Endothelial cell of umbilical vein (primary cell): ENCODE measurements around the gene ZNF182.

ENCODE experiments used
- EZH2 ChIP-seq: IDR thresholded peaks from 2 replicates; pipeline ENCODE4 v1.6.1; 2012; ENCODE audit warnings: borderline replicate concordance, low read depth, mild to moderate bottlenecking, moderate library complexity, low read length, inconsistent platforms; ENCODE audit not compliant: severe bottlenecking
- GATA2 ChIP-seq: IDR thresholded peaks from 2 replicates; pipeline ENCODE4 v1.7.0; 2011; ENCODE audit warnings: low read depth, mild to moderate bottlenecking, moderate library complexity, mixed read lengths, low read length; ENCODE audit not compliant: insufficient read length, insufficient read depth
- POLR2AphosphoS5 ChIP-seq: IDR thresholded peaks from 2 replicates; pipeline ENCODE4 v1.6.1; 2012; ENCODE audit warnings: low read depth, mild to moderate bottlenecking, control low read depth, low read length, moderate library complexity; ENCODE audit not compliant: insufficient read depth
- TF ChIP-seq, protein P1 (sequence below), 2 donors: IDR thresholded peaks; 1 replicate in 1 of 2; 2 replicates in 1 of 2; pipeline ENCODE4 v1.5.1; 2011; ENCODE audit warnings: low read length in 2 of 2, mild to moderate bottlenecking in 2 of 2, moderate library complexity in 2 of 2, control low read depth in 1 of 2, inconsistent platforms in 1 of 2, low read depth in 1 of 2; ENCODE audit not compliant: insufficient read depth in 1 of 2; ENCODE audit errors: extremely low read depth in 1 of 2

DNA sequence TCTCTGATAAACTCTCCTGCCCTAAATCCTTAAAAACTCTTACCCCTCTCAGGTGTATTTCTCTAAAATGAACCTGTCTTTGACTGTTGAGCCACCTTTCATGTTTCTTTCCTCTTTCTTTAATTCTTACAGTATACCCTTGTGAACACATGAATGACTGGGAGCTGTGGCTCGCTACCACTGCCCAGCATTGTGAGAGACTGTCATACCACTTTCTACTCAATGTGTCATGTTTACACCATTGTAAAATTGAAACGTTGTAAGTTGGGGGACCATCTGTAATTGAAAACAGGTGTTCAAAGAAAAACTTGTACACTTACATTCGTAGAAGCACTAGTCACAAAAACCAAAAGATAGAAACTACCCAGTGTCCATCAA is 66.9 kb downstream of the ZNF182 start:
- TF ChIP-seq POLR2AphosphoS5 (no peak), EZH2 (no peak), GATA2 (no peak)
- TF ChIP-seq, protein P1, sequence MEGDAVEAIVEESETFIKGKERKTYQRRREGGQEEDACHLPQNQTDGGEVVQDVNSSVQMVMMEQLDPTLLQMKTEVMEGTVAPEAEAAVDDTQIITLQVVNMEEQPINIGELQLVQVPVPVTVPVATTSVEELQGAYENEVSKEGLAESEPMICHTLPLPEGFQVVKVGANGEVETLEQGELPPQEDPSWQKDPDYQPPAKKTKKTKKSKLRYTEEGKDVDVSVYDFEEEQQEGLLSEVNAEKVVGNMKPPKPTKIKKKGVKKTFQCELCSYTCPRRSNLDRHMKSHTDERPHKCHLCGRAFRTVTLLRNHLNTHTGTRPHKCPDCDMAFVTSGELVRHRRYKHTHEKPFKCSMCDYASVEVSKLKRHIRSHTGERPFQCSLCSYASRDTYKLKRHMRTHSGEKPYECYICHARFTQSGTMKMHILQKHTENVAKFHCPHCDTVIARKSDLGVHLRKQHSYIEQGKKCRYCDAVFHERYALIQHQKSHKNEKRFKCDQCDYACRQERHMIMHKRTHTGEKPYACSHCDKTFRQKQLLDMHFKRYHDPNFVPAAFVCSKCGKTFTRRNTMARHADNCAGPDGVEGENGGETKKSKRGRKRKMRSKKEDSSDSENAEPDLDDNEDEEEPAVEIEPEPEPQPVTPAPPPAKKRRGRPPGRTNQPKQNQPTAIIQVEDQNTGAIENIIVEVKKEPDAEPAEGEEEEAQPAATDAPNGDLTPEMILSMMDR (IDR thresholded peaks at IDR 0.05; ENCODE audit: extremely low read depth in 1 of 2, insufficient read depth in 1 of 2, low read depth in 1 of 2, low read length in 2 of 2) = no peak
